HepG2 (cell line): ENCODE results near the gene SMARCD1. TPM values are rescaled to one million over a fixed set of nuclear protein-coding genes. Genes with fewer than 3 reads are reported as not detected.

Experiments
- CCDC6 ChIP-seq: sonication (generic); formaldehyde crosslinking; IDR thresholded peaks from 2 replicates; pipeline ENCODE4 v1.8.1; 2022; ENCODE audit warnings: mild to moderate bottlenecking, missing genetic modification reagents, moderate library complexity
- CHD4 ChIP-seq: fragments of 200-600 bp; sonication (generic); IDR thresholded peaks from 2 replicates; pipeline ENCODE4 v1.7.0; 2017; ENCODE audit warnings: mild to moderate bottlenecking, low read length, borderline replicate concordance
- E2F2 ChIP-seq: sonication (generic); formaldehyde crosslinking; IDR thresholded peaks from 2 replicates; pipeline ENCODE4 v1.4.0; 2020; ENCODE audit warnings: missing genetic modification reagents, borderline replicate concordance
- GFI1 ChIP-seq: sonication (generic); formaldehyde crosslinking; IDR thresholded peaks from 2 replicates; pipeline ENCODE4 v1.5.0; 2020; ENCODE audit warnings: missing genetic modification reagents, mild to moderate bottlenecking, borderline replicate concordance
- HMGA1 ChIP-seq: sonication (generic); formaldehyde crosslinking; conservative IDR thresholded peaks from 2 replicates; pipeline ENCODE4 v1.4.0; 2020; ENCODE audit warnings: missing genetic modification reagents
- JUN ChIP-seq: sonication (generic); formaldehyde crosslinking; IDR thresholded peaks from 2 replicates; pipeline ENCODE4 v1.4.0; 2020; ENCODE audit warnings: mild to moderate bottlenecking, missing genetic modification reagents
- NFATC3 ChIP-seq: sonication (generic); formaldehyde crosslinking; IDR thresholded peaks from 2 replicates; pipeline ENCODE4 v1.5.1; 2020; ENCODE audit warnings: mild to moderate bottlenecking, missing genetic modification reagents
- NFIC ChIP-seq: IDR thresholded peaks from 2 replicates; pipeline ENCODE4 v1.6.1; 2012; ENCODE audit warnings: mild to moderate bottlenecking, low read length, inconsistent platforms
- ONECUT2 ChIP-seq: sonication (generic); formaldehyde crosslinking; IDR thresholded peaks from 2 replicates; pipeline ENCODE4 v1.4.0; 2020; ENCODE audit warnings: missing genetic modification reagents
- SRSF1 ChIP-seq: fragments of 200-400 bp; formaldehyde crosslinking; optimal IDR thresholded peaks from 2 replicates; pipeline ENCODE3; 2017; ENCODE audit warnings: mild to moderate bottlenecking, low read depth, low read length, moderate library complexity
- ZC3H13 ChIP-seq: sonication (generic); formaldehyde crosslinking; IDR thresholded peaks from 2 replicates; pipeline ENCODE4 v1.8.1; 2023; ENCODE audit warnings: mild to moderate bottlenecking, missing genetic modification reagents, moderate library complexity
- ZFY ChIP-seq: sonication (generic); formaldehyde crosslinking; IDR thresholded peaks from 2 replicates; pipeline ENCODE4 v1.4.0; 2020; ENCODE audit warnings: missing genetic modification reagents
- ZNF260 ChIP-seq: sonication (generic); formaldehyde crosslinking; IDR thresholded peaks from 2 replicates; pipeline ENCODE4 v1.4.0; 2020; ENCODE audit warnings: missing genetic modification reagents, low read depth, mild to moderate bottlenecking, borderline replicate concordance
- ZNF792 ChIP-seq: IDR thresholded peaks from 2 replicates; pipeline ENCODE4 v1.6.1; 2016
- polyA plus RNA-seq, 8 experiments: library from polyadenylated mRNA; depleted of rRNA in 3 of 8; stranded (reverse) in 7 of 8; unstranded in 1 of 8; fragments of >200 nt; fragmentation: Illumina TruSeq in 4 of 8; extraction: Trizol in 4 of 8; gene quantifications; 2 replicates each; pipeline versions ENCODE4 v1.2.1 to v1.2.3, GENCODE V29; 2011 to 2016; ENCODE audit warnings: low read depth in 4 of 8, missing spikeins in 1 of 8, mixed read lengths in 1 of 8; ENCODE audit not compliant: insufficient read depth in 1 of 8
- total RNA-seq, 5 experiments: library from RNA; depleted of rRNA; stranded (reverse); fragments of >200 nt; fragmentation: Illumina TruSeq; extraction: Trizol; gene quantifications; 2 replicates each; pipeline ENCODE4 v1.2.3, GENCODE V29; 2016; ENCODE audit warnings: low read depth in 1 of 5
- TF ChIP-seq, protein P1 (sequence below): sonication (generic); formaldehyde crosslinking; IDR thresholded peaks from 2 replicates; pipeline ENCODE4 v1.4.0; 2020; ENCODE audit warnings: mild to moderate bottlenecking, missing genetic modification reagents, borderline replicate concordance
- TF ChIP-seq, protein P2 (sequence below): sonication (generic); formaldehyde crosslinking; IDR thresholded peaks from 2 replicates; pipeline ENCODE4 v1.5.1; 2020; ENCODE audit warnings: missing genetic modification reagents, mild to moderate bottlenecking, borderline replicate concordance
- TF ChIP-seq, protein P3 (sequence below): sonication (generic); formaldehyde crosslinking; IDR thresholded peaks from 2 replicates; pipeline ENCODE4 v1.4.0; 2020; ENCODE audit warnings: missing genetic modification reagents

Gene SMARCD1
- total and polyA plus RNA-seq, 2 of the 13 experiments (the other 11 are each of a cell fraction or from before 2014, with no cell fraction given) = 51.7 to 54.6 TPM

GRCh38 chr12:50074936-50075807 is 10.0 kb upstream of the SMARCD1 start (continued):
- TF ChIP-seq ZFY (CRISPR knock-in tag) (peak; percentile 60; the same call in 1 of the 2 replicates), JUN (CRISPR knock-in tag) (no peak), SRSF1 (no peak), ZC3H13 (no peak), ZNF260 (CRISPR knock-in tag) (no peak), E2F2 (0 out of 2 replicates have a peak, but pooled peaks have one; percentile 56), ZNF792 (no peak), HMGA1 (CRISPR knock-in tag) (no peak), GFI1 (CRISPR knock-in tag) (0 out of 2 replicates have a peak, but pooled peaks have one; percentile 47), NFIC (no peak), ONECUT2 (CRISPR knock-in tag) (no peak), CCDC6 (peak; percentile 80), NFATC3 (CRISPR knock-in tag) (no peak), CHD4 (no peak)
- TF ChIP-seq, protein P1, sequence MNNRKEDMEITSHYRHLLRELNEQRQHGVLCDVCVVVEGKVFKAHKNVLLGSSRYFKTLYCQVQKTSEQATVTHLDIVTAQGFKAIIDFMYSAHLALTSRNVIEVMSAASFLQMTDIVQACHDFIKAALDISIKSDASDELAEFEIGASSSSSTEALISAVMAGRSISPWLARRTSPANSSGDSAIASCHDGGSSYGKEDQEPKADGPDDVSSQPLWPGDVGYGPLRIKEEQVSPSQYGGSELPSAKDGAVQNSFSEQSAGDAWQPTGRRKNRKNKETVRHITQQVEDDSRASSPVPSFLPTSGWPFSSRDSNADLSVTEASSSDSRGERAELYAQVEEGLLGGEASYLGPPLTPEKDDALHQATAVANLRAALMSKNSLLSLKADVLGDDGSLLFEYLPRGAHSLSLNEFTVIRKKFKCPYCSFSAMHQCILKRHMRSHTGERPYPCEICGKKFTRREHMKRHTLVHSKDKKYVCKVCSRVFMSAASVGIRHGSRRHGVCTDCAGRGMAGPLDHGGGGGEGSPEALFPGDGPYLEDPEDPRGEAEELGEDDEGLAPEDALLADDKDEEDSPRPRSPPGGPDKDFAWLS (CRISPR knock-in tag) = no peak
- TF ChIP-seq, protein P2, sequence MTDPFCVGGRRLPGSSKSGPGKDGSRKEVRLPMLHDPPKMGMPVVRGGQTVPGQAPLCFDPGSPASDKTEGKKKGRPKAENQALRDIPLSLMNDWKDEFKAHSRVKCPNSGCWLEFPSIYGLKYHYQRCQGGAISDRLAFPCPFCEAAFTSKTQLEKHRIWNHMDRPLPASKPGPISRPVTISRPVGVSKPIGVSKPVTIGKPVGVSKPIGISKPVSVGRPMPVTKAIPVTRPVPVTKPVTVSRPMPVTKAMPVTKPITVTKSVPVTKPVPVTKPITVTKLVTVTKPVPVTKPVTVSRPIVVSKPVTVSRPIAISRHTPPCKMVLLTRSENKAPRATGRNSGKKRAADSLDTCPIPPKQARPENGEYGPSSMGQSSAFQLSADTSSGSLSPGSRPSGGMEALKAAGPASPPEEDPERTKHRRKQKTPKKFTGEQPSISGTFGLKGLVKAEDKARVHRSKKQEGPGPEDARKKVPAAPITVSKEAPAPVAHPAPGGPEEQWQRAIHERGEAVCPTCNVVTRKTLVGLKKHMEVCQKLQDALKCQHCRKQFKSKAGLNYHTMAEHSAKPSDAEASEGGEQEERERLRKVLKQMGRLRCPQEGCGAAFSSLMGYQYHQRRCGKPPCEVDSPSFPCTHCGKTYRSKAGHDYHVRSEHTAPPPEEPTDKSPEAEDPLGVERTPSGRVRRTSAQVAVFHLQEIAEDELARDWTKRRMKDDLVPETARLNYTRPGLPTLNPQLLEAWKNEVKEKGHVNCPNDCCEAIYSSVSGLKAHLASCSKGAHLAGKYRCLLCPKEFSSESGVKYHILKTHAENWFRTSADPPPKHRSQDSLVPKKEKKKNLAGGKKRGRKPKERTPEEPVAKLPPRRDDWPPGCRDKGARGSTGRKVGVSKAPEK (CRISPR knock-in tag) = no peak
- TF ChIP-seq, protein P3, sequence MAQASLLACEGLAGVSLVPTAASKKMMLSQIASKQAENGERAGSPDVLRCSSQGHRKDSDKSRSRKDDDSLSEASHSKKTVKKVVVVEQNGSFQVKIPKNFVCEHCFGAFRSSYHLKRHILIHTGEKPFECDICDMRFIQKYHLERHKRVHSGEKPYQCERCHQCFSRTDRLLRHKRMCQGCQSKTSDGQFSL (CRISPR knock-in tag) = no peak
